ENCODE results near the gene TBX10. TPM values are rescaled to one million over a fixed set of nuclear protein-coding genes. Genes with fewer than 3 reads are reported as not detected.

Gene TBX10
- polyA plus RNA-seq, 1 donor from 2014 or later: not detected

GRCh38 chr11:67613313-67613959 is 26.1 kb downstream of the TBX10 start:
- Histone ChIP-seq H3K4me3 (ENCODE audit: low read length) (no peak overlapping the region), H3K27ac (ENCODE audit: low read length) (no peak overlapping the region), H2AFZ (ENCODE audit: low read depth, low read length) (no peak overlapping the region), H3F3A (ENCODE audit: insufficient read depth, low read length, poor library complexity, severe bottlenecking) (no peaks in the 10 kb centered on the region), H3K36me3 (ENCODE audit: insufficient read depth, low read length) (no peaks in the 10 kb centered on the region), H4K20me1 (ENCODE audit: insufficient read depth) (no peaks in the 10 kb centered on the region), H3K9me3 (ENCODE audit: low read length) (no peaks in the 10 kb centered on the region), H3K9me2 (ENCODE audit: insufficient read depth, low read length) (no peaks in the 10 kb centered on the region), H3K9ac (ENCODE audit: low read length) (no peak overlapping the region), H3K27me3 (ENCODE audit: insufficient read depth, low read depth, low read length) (no peaks in the 10 kb centered on the region), H3K79me2 (replicated peaks; ENCODE audit: insufficient read depth, low read length) (no peaks in the 10 kb centered on the region), H3K4me2 (ENCODE audit: low read length) (no peak overlapping the region)
- TF ChIP-seq POLR2AphosphoS5 (IDR thresholded peaks at IDR 0.05) (no peak), EP300 (conservative IDR thresholded peaks at IDR 0.05; ENCODE audit: poor library complexity, severe bottlenecking) (no peak), MXI1 (conservative IDR thresholded peaks at IDR 0.05; ENCODE audit: poor library complexity, severe bottlenecking) (no peak), SMC3 (conservative IDR thresholded peaks at IDR 0.05; ENCODE audit: poor library complexity) (no peak), TAF1 (IDR thresholded peaks at IDR 0.05; ENCODE audit: low read depth) (no peak), EZH2 (IDR thresholded peaks at IDR 0.05; ENCODE audit: borderline replicate concordance, insufficient read depth, low read length, poor library complexity, severe bottlenecking) (no peak), RAD21 (conservative IDR thresholded peaks at IDR 0.05) (no peak), CTCF (IDR thresholded peaks at IDR 0.05; ENCODE audit: poor library complexity, severe bottlenecking) (no peak)

- Histone ChIP-seq H3F3A (ENCODE audit: insufficient read depth, low read length, poor library complexity, severe bottlenecking) (no peaks in the 10 kb centered on the region), H2AFZ (ENCODE audit: low read depth, low read length) (no peak overlapping the region), H3K79me2 (replicated peaks; ENCODE audit: insufficient read depth, low read length) (peaks cover under 1% of the 10 kb centered on the region), H3K36me3 (ENCODE audit: insufficient read depth, low read length) (no peaks in the 10 kb centered on the region), H3K9ac (ENCODE audit: low read length) (no peak overlapping the region), H3K27me3 (ENCODE audit: insufficient read depth, low read depth, low read length) (no peaks in the 10 kb centered on the region), H4K20me1 (ENCODE audit: insufficient read depth) (no peaks in the 10 kb centered on the region), H3K27ac (ENCODE audit: low read length) (no peak overlapping the region), H3K9me3 (ENCODE audit: low read length) (no peaks in the 10 kb centered on the region), H3K9me2 (ENCODE audit: insufficient read depth, low read length) (no peaks in the 10 kb centered on the region), H3K4me2 (ENCODE audit: low read length) (no peak overlapping the region), H3K4me3 (ENCODE audit: low read length) (no peak overlapping the region)
- TF ChIP-seq RAD21 (conservative IDR thresholded peaks at IDR 0.05) (no peak), MXI1 (conservative IDR thresholded peaks at IDR 0.05; ENCODE audit: poor library complexity, severe bottlenecking) (no peak), TAF1 (IDR thresholded peaks at IDR 0.05; ENCODE audit: low read depth) (no peak), CTCF (IDR thresholded peaks at IDR 0.05; ENCODE audit: poor library complexity, severe bottlenecking) (no peak), EZH2 (IDR thresholded peaks at IDR 0.05; ENCODE audit: borderline replicate concordance, insufficient read depth, low read length, poor library complexity, severe bottlenecking) (no peak), SMC3 (conservative IDR thresholded peaks at IDR 0.05; ENCODE audit: poor library complexity) (no peak), EP300 (conservative IDR thresholded peaks at IDR 0.05; ENCODE audit: poor library complexity, severe bottlenecking) (no peak), POLR2AphosphoS5 (IDR thresholded peaks at IDR 0.05) (no peak)
- TF ChIP-seq, protein P1, sequence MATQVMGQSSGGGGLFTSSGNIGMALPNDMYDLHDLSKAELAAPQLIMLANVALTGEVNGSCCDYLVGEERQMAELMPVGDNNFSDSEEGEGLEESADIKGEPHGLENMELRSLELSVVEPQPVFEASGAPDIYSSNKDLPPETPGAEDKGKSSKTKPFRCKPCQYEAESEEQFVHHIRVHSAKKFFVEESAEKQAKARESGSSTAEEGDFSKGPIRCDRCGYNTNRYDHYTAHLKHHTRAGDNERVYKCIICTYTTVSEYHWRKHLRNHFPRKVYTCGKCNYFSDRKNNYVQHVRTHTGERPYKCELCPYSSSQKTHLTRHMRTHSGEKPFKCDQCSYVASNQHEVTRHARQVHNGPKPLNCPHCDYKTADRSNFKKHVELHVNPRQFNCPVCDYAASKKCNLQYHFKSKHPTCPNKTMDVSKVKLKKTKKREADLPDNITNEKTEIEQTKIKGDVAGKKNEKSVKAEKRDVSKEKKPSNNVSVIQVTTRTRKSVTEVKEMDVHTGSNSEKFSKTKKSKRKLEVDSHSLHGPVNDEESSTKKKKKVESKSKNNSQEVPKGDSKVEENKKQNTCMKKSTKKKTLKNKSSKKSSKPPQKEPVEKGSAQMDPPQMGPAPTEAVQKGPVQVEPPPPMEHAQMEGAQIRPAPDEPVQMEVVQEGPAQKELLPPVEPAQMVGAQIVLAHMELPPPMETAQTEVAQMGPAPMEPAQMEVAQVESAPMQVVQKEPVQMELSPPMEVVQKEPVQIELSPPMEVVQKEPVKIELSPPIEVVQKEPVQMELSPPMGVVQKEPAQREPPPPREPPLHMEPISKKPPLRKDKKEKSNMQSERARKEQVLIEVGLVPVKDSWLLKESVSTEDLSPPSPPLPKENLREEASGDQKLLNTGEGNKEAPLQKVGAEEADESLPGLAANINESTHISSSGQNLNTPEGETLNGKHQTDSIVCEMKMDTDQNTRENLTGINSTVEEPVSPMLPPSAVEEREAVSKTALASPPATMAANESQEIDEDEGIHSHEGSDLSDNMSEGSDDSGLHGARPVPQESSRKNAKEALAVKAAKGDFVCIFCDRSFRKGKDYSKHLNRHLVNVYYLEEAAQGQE (IDR thresholded peaks at IDR 0.05; ENCODE audit: borderline replicate concordance): no peak
These were observed 26.8 kb downstream of the TBX10 start for GRCh38 chr11:67612751-67613150.

Data from neural cell (in vitro differentiated cells).